ENCODE results near the gene RNF5. TPM values are rescaled to one million over a fixed set of nuclear protein-coding genes. Genes with fewer than 3 reads are reported as not detected.

The RNF5 gene
- total and polyA plus RNA-seq, 2 experiments from 2014 or later: 180 to 232 TPM

GRCh38 chr6:32175711-32176475 is 2.3 kb upstream of the RNF5 start, which contains the start of gene AGPAT1:
TSS of gene AGPAT1 (minus strand) at chr6:32176084. CDS start at chr6:32171496, 4,588 bp downstream.
- H3K36me3 ChIP-seq: no peaks in the 10 kb centered on the region
- TF ChIP-seq, protein P1, sequence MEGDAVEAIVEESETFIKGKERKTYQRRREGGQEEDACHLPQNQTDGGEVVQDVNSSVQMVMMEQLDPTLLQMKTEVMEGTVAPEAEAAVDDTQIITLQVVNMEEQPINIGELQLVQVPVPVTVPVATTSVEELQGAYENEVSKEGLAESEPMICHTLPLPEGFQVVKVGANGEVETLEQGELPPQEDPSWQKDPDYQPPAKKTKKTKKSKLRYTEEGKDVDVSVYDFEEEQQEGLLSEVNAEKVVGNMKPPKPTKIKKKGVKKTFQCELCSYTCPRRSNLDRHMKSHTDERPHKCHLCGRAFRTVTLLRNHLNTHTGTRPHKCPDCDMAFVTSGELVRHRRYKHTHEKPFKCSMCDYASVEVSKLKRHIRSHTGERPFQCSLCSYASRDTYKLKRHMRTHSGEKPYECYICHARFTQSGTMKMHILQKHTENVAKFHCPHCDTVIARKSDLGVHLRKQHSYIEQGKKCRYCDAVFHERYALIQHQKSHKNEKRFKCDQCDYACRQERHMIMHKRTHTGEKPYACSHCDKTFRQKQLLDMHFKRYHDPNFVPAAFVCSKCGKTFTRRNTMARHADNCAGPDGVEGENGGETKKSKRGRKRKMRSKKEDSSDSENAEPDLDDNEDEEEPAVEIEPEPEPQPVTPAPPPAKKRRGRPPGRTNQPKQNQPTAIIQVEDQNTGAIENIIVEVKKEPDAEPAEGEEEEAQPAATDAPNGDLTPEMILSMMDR (IDR thresholded peaks at IDR 0.05; ENCODE audit: low read depth, low read length): no peak
- peak within 1 kb of the TSS; percentile 100 for H3K27ac ChIP-seq
- H3K27me3 ChIP-seq: no peaks in the 10 kb centered on the region
- H3K9me3 ChIP-seq (ENCODE audit: low read depth): no peaks in the 10 kb centered on the region
- DNase-seq (ENCODE audit: low read depth in 1 of 2, low spot score in 1 of 2): peak; percentile 95 to 98
- peak within 1 kb of the TSS; percentile 98 for H3K4me3 ChIP-seq
- H3K4me1 ChIP-seq (ENCODE audit: low read depth): peaks cover 21% of the 10 kb centered on the region

DNA sequence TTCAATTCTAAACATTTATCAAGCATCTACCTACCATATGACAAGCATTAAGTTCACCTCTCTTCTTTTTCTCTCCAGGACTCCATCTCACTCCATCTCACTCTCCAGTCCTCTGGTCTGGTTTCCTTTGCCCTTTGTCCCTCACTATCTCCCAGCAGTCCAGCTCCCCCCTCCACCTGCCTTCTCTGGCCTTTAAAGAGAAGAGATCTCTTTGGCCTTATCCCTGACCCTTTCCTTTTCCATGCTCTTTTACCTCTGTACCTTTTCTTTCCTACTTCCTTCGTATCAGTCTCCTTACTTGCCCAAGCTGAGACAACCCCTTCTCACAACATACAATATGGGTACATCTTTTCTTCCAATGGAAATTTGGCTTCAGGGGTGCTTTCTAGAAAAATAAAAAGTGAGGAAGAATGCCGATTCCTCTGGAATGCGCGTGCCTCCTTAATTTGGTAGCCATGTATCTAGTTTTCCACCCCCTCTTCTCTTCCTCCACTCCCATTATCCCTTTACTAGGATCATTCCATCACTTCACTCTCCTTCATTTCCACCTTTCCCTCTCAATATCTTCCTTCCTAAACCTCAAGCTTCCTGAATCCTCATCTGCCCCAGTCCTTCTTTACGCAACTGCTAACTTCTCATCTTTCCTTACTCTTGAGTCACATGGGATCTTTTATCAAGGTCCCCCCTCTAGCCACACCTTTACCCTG is 1.6 kb upstream of the RNF5 start:
- no peaks in the 10 kb centered on the region for H3K9me3 ChIP-seq (ENCODE audit: low read depth)
- DNase-seq (ENCODE audit: low read depth in 1 of 2, low spot score in 1 of 2): peak in 1 of 2 donors; percentile 70
- peak overlapping the region; percentile 98 for H3K4me3 ChIP-seq
- TF ChIP-seq, protein P1 (IDR thresholded peaks at IDR 0.05; ENCODE audit: low read depth, low read length): no peak
- H3K36me3 ChIP-seq: no peaks in the 10 kb centered on the region
- H3K4me1 ChIP-seq (ENCODE audit: low read depth): peaks cover 21% of the 10 kb centered on the region
- no peaks in the 10 kb centered on the region for H3K27me3 ChIP-seq
- H3K27ac ChIP-seq: peak overlapping the region; percentile 100

- H3K9me3 ChIP-seq (ENCODE audit: low read depth): no peaks in the 10 kb centered on the region
- TF ChIP-seq, protein P1 (IDR thresholded peaks at IDR 0.05; ENCODE audit: low read depth, low read length): no peak
- peak overlapping the region; percentile 100 for H3K27ac ChIP-seq
- H3K4me3 ChIP-seq: peak overlapping the region; percentile 98
- H3K4me1 ChIP-seq (ENCODE audit: low read depth): peaks cover 21% of the 10 kb centered on the region
- peak in 1 of 2 donors; percentile 77 for DNase-seq (ENCODE audit: low read depth in 1 of 2, low spot score in 1 of 2)
- no peaks in the 10 kb centered on the region for H3K27me3 ChIP-seq
- H3K36me3 ChIP-seq: no peaks in the 10 kb centered on the region
Measured at GRCh38 chr6:32177183-32177787, 920 bp upstream of the RNF5 start.

DNA sequence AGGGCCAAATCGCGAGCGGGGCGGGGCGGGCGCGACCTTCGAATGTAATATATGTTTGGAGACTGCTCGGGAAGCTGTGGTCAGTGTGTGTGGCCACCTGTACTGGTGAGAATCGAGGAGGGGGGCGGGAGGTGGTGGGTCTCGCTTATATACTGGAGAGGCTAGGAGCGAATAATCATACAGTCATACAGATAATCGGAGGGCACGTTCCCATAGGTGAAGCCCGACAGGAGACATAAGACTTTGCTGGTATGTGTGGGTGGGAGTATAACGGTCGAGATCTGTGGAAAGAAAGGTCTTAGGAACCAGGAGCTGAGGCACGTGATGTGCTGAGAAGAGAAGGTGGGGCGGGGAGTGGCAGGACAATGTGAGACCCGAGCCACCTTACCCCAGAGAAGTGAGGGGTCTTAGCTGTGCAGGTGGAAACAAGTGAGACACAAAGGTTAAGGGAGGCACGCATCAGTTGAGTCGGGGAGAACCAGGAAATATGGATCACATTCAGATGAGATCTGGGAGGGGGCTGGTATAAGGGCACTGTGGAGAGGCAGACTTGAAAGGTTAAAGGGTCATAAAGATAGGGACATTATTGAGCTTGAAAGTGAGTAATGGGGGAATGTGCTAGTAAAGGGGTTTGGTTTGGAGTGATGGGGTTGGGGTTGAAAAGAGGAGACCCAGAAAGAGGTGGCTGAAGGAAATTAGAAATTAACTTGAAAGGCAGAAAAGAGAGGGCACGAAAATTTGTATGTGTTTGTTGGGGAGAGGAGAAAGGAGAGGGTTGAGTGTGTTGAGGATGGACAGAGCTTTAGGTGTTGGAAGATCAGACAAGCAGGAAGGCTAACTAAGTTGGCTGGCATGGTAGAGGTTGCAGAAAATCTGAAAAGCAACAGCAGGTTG is 589 bp downstream of the RNF5 start:
- peak in 1 of 2 donors; percentile 20 for DNase-seq (ENCODE audit: low read depth in 1 of 2, low spot score in 1 of 2)
- TF ChIP-seq, protein P1 (IDR thresholded peaks at IDR 0.05; ENCODE audit: low read depth, low read length): no peak
- Histone ChIP-seq H3K4me3 (peak overlapping the region; percentile 98), H3K4me1 (ENCODE audit: low read depth) (peaks cover 21% of the 10 kb centered on the region), H3K36me3 (no peaks in the 10 kb centered on the region), H3K9me3 (ENCODE audit: low read depth) (no peaks in the 10 kb centered on the region), H3K27ac (peak overlapping the region; percentile 100), H3K27me3 (no peaks in the 10 kb centered on the region)
